Smooth muscle cell (in vitro differentiated cells): ENCODE measurements around the gene CACNA1A. TPM values are rescaled to one million over a fixed set of nuclear protein-coding genes. Genes with fewer than 3 reads are reported as not detected.

Experiments used
- DNase-seq: peaks from one replicate; lab custom pipeline; 2025; ENCODE audit not compliant: unreplicated experiment; lab: John Stamatoyannopoulos, UW
- H2AFZ ChIP-seq: fragments of 200-600 bp; sonication (generic); 2 replicates; pipeline ENCODE4 v1.6.0; 2016; ENCODE audit warnings: antibody characterized with exemption, low read depth, mild to moderate bottlenecking
- H3F3A ChIP-seq: fragments of 200-600 bp; sonication (generic); 2 replicates; pipeline ENCODE4 v1.6.0; 2017; ENCODE audit warnings: antibody characterized with exemption, low read depth
- H3K27ac ChIP-seq: fragments of 200-600 bp; sonication (generic); 2 replicates; pipeline ENCODE4 v1.5.1; 2016; ENCODE audit warnings: low read depth, mild to moderate bottlenecking
- H3K27me3 ChIP-seq: fragments of 200-600 bp; sonication (generic); 2 replicates; pipeline ENCODE4 v1.6.1; 2016; ENCODE audit warnings: low read depth, mild to moderate bottlenecking
- H3K36me3 ChIP-seq: fragments of 200-600 bp; sonication (generic); 2 replicates; pipeline ENCODE4 v1.5.1; 2016; ENCODE audit warnings: low read depth
- H3K4me1 ChIP-seq: fragments of 200-600 bp; sonication (generic); 2 replicates; pipeline ENCODE4 v1.5.1; 2016; ENCODE audit warnings: low read depth
- H3K4me2 ChIP-seq: fragments of 200-600 bp; sonication (generic); 2 replicates; pipeline ENCODE4 v1.6.0; 2016; ENCODE audit warnings: mild to moderate bottlenecking
- H3K4me3 ChIP-seq: fragments of 200-600 bp; sonication (generic); 2 replicates; pipeline ENCODE4 v1.5.1; 2016; ENCODE audit warnings: mild to moderate bottlenecking
- H3K79me2 ChIP-seq: fragments of 200-600 bp; sonication (generic); 2 replicates; pipeline ENCODE4 v1.6.0; 2016; ENCODE audit warnings: low read depth, mild to moderate bottlenecking
- H3K9ac ChIP-seq: fragments of 200-600 bp; sonication (generic); 2 replicates; pipeline ENCODE4 v1.6.0; 2016; ENCODE audit warnings: low read depth
- H3K9me3 ChIP-seq: fragments of 200-600 bp; sonication (generic); replicated peaks from 2 replicates; pipeline ENCODE4 v1.5.1; 2016; ENCODE audit warnings: low read depth
- H4K20me1 ChIP-seq: fragments of 200-600 bp; sonication (generic); 2 replicates; pipeline ENCODE4 v1.6.0; 2016; ENCODE audit warnings: low read depth
- WGBS: methylation state at CpG from one replicate; pipeline ENCODE4 v1.1.7; 2016; ENCODE audit warnings: low lambda C conversion rate; 5-methylcytosine and 5-hydroxymethylcytosine counted together
- polyA plus RNA-seq: library from polyadenylated mRNA; unstranded; fragments of >200 nt; fragmentation: Nextera tagmentation; extraction: Ambion mirVana; gene quantifications from 2 replicates; pipeline ENCODE4 v1.2.1, GENCODE V29; 2016
- total RNA-seq: library from RNA; depleted of rRNA; stranded (reverse); fragments of >200 nt; gene quantifications from 2 replicates; pipeline ENCODE4 v1.2.3, GENCODE V29; 2014
- TF ChIP-seq, protein P1 (sequence below): fragments of 200-600 bp; sonication (generic); IDR thresholded peaks from 2 replicates; pipeline ENCODE4 v1.5.1; 2017; ENCODE audit warnings: borderline replicate concordance, mild to moderate bottlenecking, antibody characterized with exemption; ENCODE audit not compliant: insufficient read depth, poor library complexity, severe bottlenecking

CACNA1A gene
- total and polyA plus RNA-seq, 2 experiments from 2014 or later = 1.3 to 3.0 TPM

- no peaks in the 10 kb centered on the region for H3K4me1 ChIP-seq
- H4K20me1 ChIP-seq = no peaks in the 10 kb centered on the region
- no peak overlapping the region for H3K9ac ChIP-seq
- TF ChIP-seq, protein P1, sequence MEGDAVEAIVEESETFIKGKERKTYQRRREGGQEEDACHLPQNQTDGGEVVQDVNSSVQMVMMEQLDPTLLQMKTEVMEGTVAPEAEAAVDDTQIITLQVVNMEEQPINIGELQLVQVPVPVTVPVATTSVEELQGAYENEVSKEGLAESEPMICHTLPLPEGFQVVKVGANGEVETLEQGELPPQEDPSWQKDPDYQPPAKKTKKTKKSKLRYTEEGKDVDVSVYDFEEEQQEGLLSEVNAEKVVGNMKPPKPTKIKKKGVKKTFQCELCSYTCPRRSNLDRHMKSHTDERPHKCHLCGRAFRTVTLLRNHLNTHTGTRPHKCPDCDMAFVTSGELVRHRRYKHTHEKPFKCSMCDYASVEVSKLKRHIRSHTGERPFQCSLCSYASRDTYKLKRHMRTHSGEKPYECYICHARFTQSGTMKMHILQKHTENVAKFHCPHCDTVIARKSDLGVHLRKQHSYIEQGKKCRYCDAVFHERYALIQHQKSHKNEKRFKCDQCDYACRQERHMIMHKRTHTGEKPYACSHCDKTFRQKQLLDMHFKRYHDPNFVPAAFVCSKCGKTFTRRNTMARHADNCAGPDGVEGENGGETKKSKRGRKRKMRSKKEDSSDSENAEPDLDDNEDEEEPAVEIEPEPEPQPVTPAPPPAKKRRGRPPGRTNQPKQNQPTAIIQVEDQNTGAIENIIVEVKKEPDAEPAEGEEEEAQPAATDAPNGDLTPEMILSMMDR = peak; percentile 20
- no peak overlapping the region for H3K4me3 ChIP-seq
- no peak overlapping the region for H3K27ac ChIP-seq
- H3K79me2 ChIP-seq = no peaks in the 10 kb centered on the region
- H3F3A ChIP-seq = no peaks in the 10 kb centered on the region
- DNase-seq = no peak
- H3K36me3 ChIP-seq = no peaks in the 10 kb centered on the region
- no peaks in the 10 kb centered on the region for H3K27me3 ChIP-seq
- no peak overlapping the region for H3K4me2 ChIP-seq
- no peak overlapping the region for H2AFZ ChIP-seq
- 6% methylated on average over 2 of the region's 2 CpGs for WGBS
- no peaks in the 10 kb centered on the region for H3K9me3 ChIP-seq
These were observed 20.3 kb upstream of the CACNA1A start for GRCh38 chr19:13526552-13526951.

GRCh38 chr19:13521066-13521465, 14.8 kb upstream of the CACNA1A start:
- Histone ChIP-seq H4K20me1 (no peaks in the 10 kb centered on the region), H3K79me2 (no peaks in the 10 kb centered on the region), H3F3A (no peaks in the 10 kb centered on the region), H3K36me3 (no peaks in the 10 kb centered on the region), H3K9ac (no peak overlapping the region), H3K4me2 (no peak overlapping the region), H3K4me3 (no peak overlapping the region), H3K27me3 (no peaks in the 10 kb centered on the region), H3K4me1 (no peaks in the 10 kb centered on the region), H3K27ac (no peak overlapping the region), H2AFZ (no peak overlapping the region), H3K9me3 (peaks cover 3% of the 10 kb centered on the region)
- DNase-seq = no peak
- TF ChIP-seq, protein P1 = no peak

DNA sequence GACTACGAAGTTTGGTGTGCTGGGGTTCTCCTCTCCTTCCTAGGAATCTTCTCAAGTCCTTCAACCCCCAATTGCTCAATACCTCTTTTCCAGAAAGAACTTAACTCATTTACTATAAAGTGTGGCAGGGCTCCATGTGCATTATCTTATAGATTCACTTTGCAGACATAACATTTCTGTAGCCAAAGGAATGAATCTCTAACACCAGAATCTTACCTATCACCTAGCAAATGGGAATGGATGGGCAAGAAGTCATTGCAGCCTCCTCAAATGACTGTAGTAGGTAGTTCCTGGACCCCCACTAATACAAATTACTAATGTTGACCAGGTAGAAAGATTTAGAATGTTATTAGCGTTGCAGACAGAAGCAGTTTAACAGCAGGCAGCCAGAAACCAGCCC, 5.7 kb upstream of the CACNA1A start:
- no peak overlapping the region for H2AFZ ChIP-seq
- no peaks in the 10 kb centered on the region for H3K79me2 ChIP-seq
- WGBS = 55% methylated on average over 2 of the region's 2 CpGs
- H3K9ac ChIP-seq = no peak overlapping the region
- no peak for DNase-seq
- no peak overlapping the region for H3K4me3 ChIP-seq
- H3K4me2 ChIP-seq = no peak overlapping the region
- H3F3A ChIP-seq = no peaks in the 10 kb centered on the region
- peaks cover 42% of the 10 kb centered on the region for H3K27me3 ChIP-seq
- no peaks in the 10 kb centered on the region for H4K20me1 ChIP-seq
- no peaks in the 10 kb centered on the region for H3K9me3 ChIP-seq
- H3K36me3 ChIP-seq = no peaks in the 10 kb centered on the region
- peaks cover under 1% of the 10 kb centered on the region for H3K4me1 ChIP-seq
- no peak overlapping the region for H3K27ac ChIP-seq
- TF ChIP-seq, protein P1 = no peak

- Histone ChIP-seq H3K4me2 (peak overlapping the region; percentile 87), H3K4me1 (peaks cover 7% of the 10 kb centered on the region), H4K20me1 (no peaks in the 10 kb centered on the region), H3K36me3 (no peaks in the 10 kb centered on the region), H3K9ac (no peak overlapping the region), H3F3A (no peaks in the 10 kb centered on the region), H3K4me3 (peak overlapping the region; percentile 52), H3K27me3 (peaks cover 69% of the 10 kb centered on the region), H2AFZ (peak overlapping the region; percentile 82), H3K9me3 (no peaks in the 10 kb centered on the region), H3K27ac (no peak overlapping the region), H3K79me2 (no peaks in the 10 kb centered on the region)
- TF ChIP-seq, protein P1 = no peak
- no peak for DNase-seq
- 3% methylated on average over 21 of the region's 22 CpGs for WGBS
These were observed 853 bp upstream of the CACNA1A start for GRCh38 chr19:13507053-13507611.
